Mononuclear cell (primary cell): ENCODE measurements around the gene UBE2G1. TPM values are rescaled to one million over a fixed set of nuclear protein-coding genes. Genes with fewer than 3 reads are reported as not detected.
A peak's percentile ranks its signal among the peaks of the same experiment; 100 is the strongest.

ENCODE experiments used
- H3K27me3 ChIP-seq: 2 replicates; pipeline ENCODE4 v1.6.0; 2011; ENCODE audit warnings: low read length, control low read depth; ENCODE audit not compliant: insufficient read depth
- H3K4me1 ChIP-seq: 2 replicates; pipeline ENCODE4 v1.5.1; 2011; ENCODE audit warnings: mild to moderate bottlenecking, low read length, control low read depth; ENCODE audit not compliant: insufficient read depth
- H3K4me3 ChIP-seq: 2 replicates; pipeline ENCODE4 v1.5.1; 2011; ENCODE audit warnings: mild to moderate bottlenecking, low read length, moderate library complexity
- H3K9me3 ChIP-seq: 2 replicates; pipeline ENCODE4 v1.5.1; 2011; ENCODE audit warnings: low read depth, mild to moderate bottlenecking, control low read depth, low read length
- total RNA-seq: library from RNA; depleted of rRNA; stranded (reverse); fragments of >200 nt; gene quantifications from one replicate; pipeline ENCODE4 v1.2.3, GENCODE V29; 2012

UBE2G1 gene
- total RNA-seq = 76.4 TPM

GRCh38 chr17:4366327-4367063 is at the start of gene UBE2G1:
Gene UBE2G1, minus strand, starts transcription at chr17:4366675. Its CDS starts 359 bp downstream, at chr17:4366316.
- peaks cover 26% of the 10 kb centered on the region for H3K4me1 ChIP-seq
- no peaks in the 10 kb centered on the region for H3K27me3 ChIP-seq
- H3K9me3 ChIP-seq = no peaks in the 10 kb centered on the region
- peak within 1 kb of the TSS; percentile 95 for H3K4me3 ChIP-seq

- Histone ChIP-seq H3K4me1 (peaks cover 6% of the 10 kb centered on the region), H3K4me3 (no peak overlapping the region)
These were observed 46.7 kb upstream of the UBE2G1 start for GRCh38 chr17:4412933-4413831.

GRCh38 chr17:4411201-4411600 is 44.7 kb upstream of the UBE2G1 start:
- Histone ChIP-seq H3K4me1 (peaks cover 6% of the 10 kb centered on the region), H3K4me3 (no peak overlapping the region), H3K27me3 (no peaks in the 10 kb centered on the region), H3K9me3 (no peaks in the 10 kb centered on the region)

More at GRCh38 chr17:4412933-4413831, 46.7 kb upstream of the UBE2G1 start:
- no peaks in the 10 kb centered on the region for H3K27me3 ChIP-seq
- H3K9me3 ChIP-seq = no peaks in the 10 kb centered on the region

- Histone ChIP-seq H3K4me1 (peaks cover 6% of the 10 kb centered on the region), H3K4me3 (no peak overlapping the region), H3K9me3 (no peaks in the 10 kb centered on the region), H3K27me3 (no peaks in the 10 kb centered on the region)
These were observed 43.2 kb upstream of the UBE2G1 start for GRCh38 chr17:4409659-4410058.

- H3K9me3 ChIP-seq = no peaks in the 10 kb centered on the region
- H3K4me1 ChIP-seq = peaks cover under 1% of the 10 kb centered on the region
- H3K27me3 ChIP-seq = no peaks in the 10 kb centered on the region
- H3K4me3 ChIP-seq = no peak overlapping the region
These were observed 41.4 kb upstream of the UBE2G1 start for GRCh38 chr17:4407851-4408250.

- Histone ChIP-seq H3K4me3 (no peak overlapping the region), H3K9me3 (no peaks in the 10 kb centered on the region), H3K27me3 (no peaks in the 10 kb centered on the region), H3K4me1 (no peaks in the 10 kb centered on the region)
These were observed 40.7 kb upstream of the UBE2G1 start for GRCh38 chr17:4407216-4407615.

GRCh38 chr17:4406386-4406785 is 39.9 kb upstream of the UBE2G1 start:
- Histone ChIP-seq H3K27me3 (no peaks in the 10 kb centered on the region), H3K4me1 (no peaks in the 10 kb centered on the region), H3K4me3 (no peak overlapping the region), H3K9me3 (no peaks in the 10 kb centered on the region)

- no peaks in the 10 kb centered on the region for H3K4me1 ChIP-seq
- no peaks in the 10 kb centered on the region for H3K9me3 ChIP-seq
- no peaks in the 10 kb centered on the region for H3K27me3 ChIP-seq
- H3K4me3 ChIP-seq = no peak overlapping the region
These were observed 39.2 kb upstream of the UBE2G1 start for GRCh38 chr17:4405699-4406098.

- Histone ChIP-seq H3K4me3 (no peak overlapping the region), H3K27me3 (no peaks in the 10 kb centered on the region), H3K9me3 (no peaks in the 10 kb centered on the region), H3K4me1 (no peaks in the 10 kb centered on the region)
These were observed 38.7 kb upstream of the UBE2G1 start for GRCh38 chr17:4405038-4405669.

- Histone ChIP-seq H3K4me3 (no peak overlapping the region), H3K9me3 (no peaks in the 10 kb centered on the region), H3K4me1 (no peaks in the 10 kb centered on the region), H3K27me3 (no peaks in the 10 kb centered on the region)
These were observed 31.4 kb upstream of the UBE2G1 start for GRCh38 chr17:4397840-4398239.

GRCh38 chr17:4395111-4395478 is 28.6 kb upstream of the UBE2G1 start:
- Histone ChIP-seq H3K4me1 (no peaks in the 10 kb centered on the region), H3K4me3 (no peak overlapping the region)

GRCh38 chr17:4394208-4395110 is 28.0 kb upstream of the UBE2G1 start:
- no peaks in the 10 kb centered on the region for H3K27me3 ChIP-seq
- H3K4me3 ChIP-seq = no peak overlapping the region
- no peaks in the 10 kb centered on the region for H3K4me1 ChIP-seq
- no peaks in the 10 kb centered on the region for H3K9me3 ChIP-seq

More at GRCh38 chr17:4395111-4395478, 28.6 kb upstream of the UBE2G1 start:
- no peaks in the 10 kb centered on the region for H3K27me3 ChIP-seq
- no peaks in the 10 kb centered on the region for H3K9me3 ChIP-seq

GRCh38 chr17:4393806-4394205 is 27.3 kb upstream of the UBE2G1 start:
- Histone ChIP-seq H3K27me3 (no peaks in the 10 kb centered on the region), H3K4me1 (no peaks in the 10 kb centered on the region), H3K4me3 (no peak overlapping the region), H3K9me3 (no peaks in the 10 kb centered on the region)

GRCh38 chr17:4389079-4389478 is 22.6 kb upstream of the UBE2G1 start:
- Histone ChIP-seq H3K4me1 (no peaks in the 10 kb centered on the region), H3K4me3 (no peak overlapping the region), H3K27me3 (no peaks in the 10 kb centered on the region), H3K9me3 (no peaks in the 10 kb centered on the region)
